Activated naive CD4-positive, alpha-beta T cell treated with anti-CD3 and anti-CD28 coated beads for 36 hours (primary cell): ENCODE measurements around the gene ZBTB7C. TPM values are rescaled to one million over a fixed set of nuclear protein-coding genes. Genes with fewer than 3 reads are reported as not detected.

Source experiments
- CTCF ChIA-PET: fragments of 350-600 bp; sonication (Branson Sonifier 250); formaldehyde crosslinking; loops from one replicate; lab custom pipeline; 2021; ENCODE audit warnings: antibody characterized with exemption; lab: Charles Lee
- DNase-seq: peaks from one replicate; pipeline ENCODE4 v3.0.0-alpha.2; 2020
- H3K27ac Mint-ChIP-seq: one replicate; pipeline ENCODE4 v1.8.0; 2021; ENCODE audit warnings: mild to moderate bottlenecking, mixed read lengths
- H3K27me3 Mint-ChIP-seq: one replicate; pipeline ENCODE4 v1.8.0; 2021; ENCODE audit warnings: low read depth, mixed read lengths
- H3K36me3 Mint-ChIP-seq: one replicate; pipeline ENCODE4 v1.8.0; 2021; ENCODE audit warnings: low read depth, mixed read lengths
- H3K4me1 Mint-ChIP-seq: one replicate; pipeline ENCODE4 v1.8.0; 2021; ENCODE audit warnings: low read depth, mixed read lengths
- H3K4me3 Mint-ChIP-seq: one replicate; pipeline ENCODE4 v1.8.0; 2021; ENCODE audit warnings: mild to moderate bottlenecking, moderate library complexity, mixed read lengths
- H3K9me3 Mint-ChIP-seq: one replicate; pipeline ENCODE4 v1.8.0; 2021; ENCODE audit warnings: mixed read lengths
- intact Hi-C: fragments of 100-400 bp; cut with micrococcal nuclease; formaldehyde crosslinking; loops from one replicate; pipeline ENCODE4 v1.15.1; 2023
- total RNA-seq, 2 experiments: library from RNA; stranded (reverse); gene quantifications; one replicate each; pipeline ENCODE4 v1.2.3, GENCODE V29; 2021

The ZBTB7C gene
- total RNA-seq, 2 experiments from 2014 or later = not detected

DNA sequence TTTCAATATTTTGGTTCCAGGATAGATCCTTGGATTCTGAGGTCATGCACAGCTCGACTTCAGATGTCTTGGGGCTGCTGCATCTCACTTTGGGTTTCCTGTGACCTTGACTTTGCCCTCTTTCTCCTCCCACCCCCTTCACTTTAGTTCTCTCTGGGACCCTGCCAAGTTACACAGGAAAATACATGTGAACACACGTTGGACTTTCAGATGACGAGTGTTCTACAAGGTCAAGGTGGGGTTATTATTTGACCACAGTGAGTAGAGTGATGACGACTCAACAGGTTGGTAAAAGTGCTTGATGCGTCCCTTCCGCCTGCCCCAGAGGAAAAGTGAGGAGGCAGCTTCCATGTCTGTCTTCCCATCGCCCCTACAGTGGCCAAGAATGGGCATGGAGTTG, 356.3 kb downstream of the ZBTB7C start:
- Mint-ChIP-seq H3K4me1 (no peaks in the 10 kb centered on the region), H3K27ac (no peak overlapping the region), H3K4me3 (no peak overlapping the region), H3K36me3 (no peaks in the 10 kb centered on the region), H3K9me3 (no peaks in the 10 kb centered on the region), H3K27me3 (peaks cover 31% of the 10 kb centered on the region)
- intact Hi-C loops = no loop called here
- CTCF ChIA-PET = interaction anchor here (0.6 to 1.0 kb wide), 2 partner anchors 22 to 295 kb away, joined by 4 read pairs; no protein-coding TSS in a partner anchor
- no peak for DNase-seq

DNA sequence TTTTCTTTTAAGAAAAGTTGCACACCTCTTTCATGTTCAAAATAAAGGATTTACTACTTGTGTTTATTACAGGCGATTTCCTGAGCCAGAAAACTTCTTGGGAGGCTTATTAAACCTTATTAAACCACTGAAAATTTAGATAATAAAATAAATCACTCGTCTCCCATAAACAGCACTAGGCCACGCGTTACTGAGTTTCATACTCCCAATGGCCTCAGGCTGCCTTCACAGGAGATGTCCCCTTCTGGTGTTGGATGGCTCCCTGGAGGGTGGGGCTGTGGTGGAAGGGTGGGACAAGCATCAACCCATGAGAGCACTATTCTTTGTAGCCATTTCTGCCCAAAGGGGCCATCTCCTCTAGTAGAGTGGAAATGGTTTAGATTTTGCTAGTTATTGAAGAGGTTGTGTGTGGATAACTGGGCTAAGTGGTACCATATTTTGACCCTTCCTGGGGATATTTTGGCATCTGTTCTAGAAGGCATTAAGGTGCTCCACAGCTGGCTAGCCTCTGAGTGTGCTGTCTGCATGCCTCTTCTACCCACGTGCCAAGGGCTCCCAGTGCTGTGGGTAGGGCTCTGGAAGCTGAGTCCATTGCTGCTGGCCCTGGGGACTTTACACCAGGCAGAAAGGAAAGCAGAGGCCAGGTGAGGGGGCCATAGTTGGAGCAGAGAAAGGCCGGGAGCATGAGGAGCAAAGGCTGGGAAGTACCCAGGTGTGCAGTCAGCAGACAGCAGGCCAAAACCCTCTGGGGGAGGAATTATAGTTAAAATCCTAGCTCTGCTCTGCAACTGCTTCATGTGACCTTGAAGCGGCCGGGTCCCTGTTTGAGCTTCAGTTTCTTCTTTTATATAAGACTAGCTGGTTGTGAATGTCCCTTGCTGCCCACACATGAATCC, 357.0 kb downstream of the ZBTB7C start:
- no peaks in the 10 kb centered on the region for H3K4me1 Mint-ChIP-seq
- H3K27me3 Mint-ChIP-seq = peaks cover 31% of the 10 kb centered on the region
- H3K4me3 Mint-ChIP-seq = no peak overlapping the region
- CTCF ChIA-PET = interaction anchor here (0.6 to 1.0 kb wide), 2 partner anchors 22 to 295 kb away, joined by 4 read pairs; no protein-coding TSS in a partner anchor
- DNase-seq = no peak
- H3K9me3 Mint-ChIP-seq = no peaks in the 10 kb centered on the region
- intact Hi-C loops = no loop called here
- no peaks in the 10 kb centered on the region for H3K36me3 Mint-ChIP-seq
- H3K27ac Mint-ChIP-seq = no peak overlapping the region

- no peaks in the 10 kb centered on the region for H3K4me1 Mint-ChIP-seq
- DNase-seq = no peak
- no peaks in the 10 kb centered on the region for H3K36me3 Mint-ChIP-seq
- peaks cover 3% of the 10 kb centered on the region for H3K9me3 Mint-ChIP-seq
- H3K4me3 Mint-ChIP-seq = no peak overlapping the region
- CTCF ChIA-PET = no interaction called here
- peaks cover 26% of the 10 kb centered on the region for H3K27me3 Mint-ChIP-seq
- H3K27ac Mint-ChIP-seq = no peak overlapping the region
- intact Hi-C loops = no loop called here
These were observed 359.0 kb downstream of the ZBTB7C start for GRCh38 chr18:48050176-48050575.

GRCh38 chr18:48049757-48050156, 359.4 kb downstream of the ZBTB7C start:
- DNase-seq = no peak
- Mint-ChIP-seq H3K36me3 (no peaks in the 10 kb centered on the region), H3K9me3 (peaks cover 3% of the 10 kb centered on the region), H3K27me3 (peaks cover 22% of the 10 kb centered on the region), H3K4me1 (no peaks in the 10 kb centered on the region), H3K4me3 (no peak overlapping the region), H3K27ac (no peak overlapping the region)
- CTCF ChIA-PET = no interaction called here
- intact Hi-C loops = no loop called here

DNA sequence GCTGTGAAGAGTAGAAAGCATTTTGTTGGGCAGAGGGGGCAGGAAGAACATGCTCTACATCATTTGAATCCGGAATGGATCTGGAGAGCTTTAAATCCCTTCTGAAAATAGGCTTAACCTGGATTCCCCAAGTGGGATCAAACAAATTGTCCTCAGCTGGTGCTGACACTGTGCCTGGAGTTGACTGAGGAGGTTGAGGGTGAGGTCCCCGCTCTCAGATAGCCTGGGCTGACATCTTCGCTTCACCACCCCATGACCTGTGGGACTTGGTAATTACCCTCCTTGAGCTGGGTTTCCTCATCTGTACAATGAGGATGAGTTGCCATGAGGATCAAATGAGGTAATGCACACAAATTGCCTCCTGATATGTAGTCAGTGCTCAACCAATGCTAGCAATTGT, 360.9 kb downstream of the ZBTB7C start:
- peaks cover 15% of the 10 kb centered on the region for H3K27me3 Mint-ChIP-seq
- H3K4me3 Mint-ChIP-seq = no peak overlapping the region
- peaks cover 3% of the 10 kb centered on the region for H3K9me3 Mint-ChIP-seq
- H3K27ac Mint-ChIP-seq = no peak overlapping the region
- no peaks in the 10 kb centered on the region for H3K4me1 Mint-ChIP-seq
- H3K36me3 Mint-ChIP-seq = no peaks in the 10 kb centered on the region
- DNase-seq = no peak
- intact Hi-C loops = no loop called here
- CTCF ChIA-PET = interaction anchor here (1.0 to 1.2 kb wide), 2 partner anchors 40 to 397 kb away, joined by 3 read pairs; no protein-coding TSS in a partner anchor

DNA sequence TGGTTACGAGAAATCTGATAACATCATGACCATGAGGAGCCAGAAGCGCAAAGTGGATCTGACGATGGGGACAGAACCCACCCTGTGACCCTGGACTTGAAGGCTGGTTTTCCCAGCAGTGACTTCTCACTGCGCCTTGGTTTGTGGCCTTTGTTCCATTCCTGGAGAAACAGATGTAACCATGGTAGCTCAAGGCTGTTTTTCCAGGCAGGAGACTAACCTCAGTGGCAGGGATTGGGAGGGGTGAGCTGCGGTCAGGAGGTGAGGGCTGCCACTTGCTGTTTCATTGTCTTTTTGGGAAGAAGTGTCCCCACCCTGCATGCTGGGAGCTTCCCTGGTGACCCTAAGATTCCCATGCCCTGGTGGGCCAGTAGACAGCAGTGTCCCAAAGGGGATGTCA, 362.3 kb downstream of the ZBTB7C start:
- Mint-ChIP-seq H3K9me3 (peaks cover 3% of the 10 kb centered on the region), H3K27ac (no peak overlapping the region), H3K36me3 (no peaks in the 10 kb centered on the region), H3K4me1 (no peaks in the 10 kb centered on the region), H3K27me3 (peaks cover 7% of the 10 kb centered on the region), H3K4me3 (no peak overlapping the region)
- CTCF ChIA-PET = interaction anchor here (1.2 kb wide), 2 partner anchors 13 to 399 kb away, joined by 3 read pairs; no protein-coding TSS in a partner anchor
- DNase-seq = no peak
- intact Hi-C loops = no loop called here

GRCh38 chr18:48045744-48046143, 363.4 kb downstream of the ZBTB7C start:
- H3K36me3 Mint-ChIP-seq = no peaks in the 10 kb centered on the region
- no peaks in the 10 kb centered on the region for H3K4me1 Mint-ChIP-seq
- no peak overlapping the region for H3K4me3 Mint-ChIP-seq
- DNase-seq = no peak
- intact Hi-C loops = no loop called here
- CTCF ChIA-PET = no interaction called here
- H3K27ac Mint-ChIP-seq = no peak overlapping the region
- H3K9me3 Mint-ChIP-seq = peaks cover 3% of the 10 kb centered on the region
- peaks cover 2% of the 10 kb centered on the region for H3K27me3 Mint-ChIP-seq

GRCh38 chr18:48044944-48045343, 364.2 kb downstream of the ZBTB7C start:
- Mint-ChIP-seq H3K36me3 (no peaks in the 10 kb centered on the region), H3K4me1 (no peaks in the 10 kb centered on the region), H3K27ac (no peak overlapping the region), H3K4me3 (no peak overlapping the region), H3K9me3 (peaks cover 3% of the 10 kb centered on the region), H3K27me3 (peaks cover 2% of the 10 kb centered on the region)
- intact Hi-C loops = no loop called here
- CTCF ChIA-PET = no interaction called here
- no peak for DNase-seq

DNA sequence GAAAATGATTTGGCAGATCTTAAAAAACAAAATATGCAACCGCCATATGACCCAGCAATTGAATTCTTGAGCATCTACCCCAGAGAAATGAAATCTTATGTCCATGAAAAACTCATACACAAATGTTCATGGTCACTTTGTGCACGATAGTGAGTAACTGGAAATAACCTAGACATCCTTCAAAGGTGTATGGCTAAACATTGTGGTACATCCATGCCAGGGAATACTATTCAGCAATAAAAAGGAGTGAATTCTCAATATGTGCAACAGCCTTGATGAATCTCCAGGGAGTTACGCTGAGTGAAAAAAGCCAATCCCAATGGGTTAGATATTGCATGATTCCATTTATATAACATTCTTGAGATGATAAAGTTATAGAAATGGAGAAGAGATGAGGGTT, 366.0 kb downstream of the ZBTB7C start:
- peaks cover 3% of the 10 kb centered on the region for H3K9me3 Mint-ChIP-seq
- no peak overlapping the region for H3K27ac Mint-ChIP-seq
- H3K4me1 Mint-ChIP-seq = no peaks in the 10 kb centered on the region
- H3K27me3 Mint-ChIP-seq = peaks cover 2% of the 10 kb centered on the region
- no peak for DNase-seq
- CTCF ChIA-PET = no interaction called here
- intact Hi-C loops = no loop called here
- H3K4me3 Mint-ChIP-seq = no peak overlapping the region
- H3K36me3 Mint-ChIP-seq = no peaks in the 10 kb centered on the region

DNA sequence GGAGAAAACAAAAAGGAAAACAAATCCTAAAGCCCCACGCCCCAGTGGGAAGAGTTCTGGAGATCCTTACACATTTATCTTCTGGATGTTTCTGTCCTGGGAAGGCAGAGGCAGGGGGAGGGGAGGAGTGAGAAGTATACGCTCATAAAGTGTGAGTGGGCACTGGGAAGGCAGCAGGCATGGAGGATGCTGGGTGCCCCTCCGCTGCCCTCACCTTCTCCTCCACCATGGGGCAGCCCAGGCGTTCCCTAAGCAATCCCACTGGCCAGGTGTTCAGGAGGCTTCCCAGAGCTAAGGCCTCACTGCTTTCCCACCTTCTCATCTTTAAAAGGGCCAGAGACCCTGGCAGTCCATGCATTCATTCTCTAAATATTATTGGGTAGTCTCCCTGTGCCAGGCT, 366.8 kb downstream of the ZBTB7C start:
- no peak overlapping the region for H3K4me3 Mint-ChIP-seq
- CTCF ChIA-PET = no interaction called here
- no peak for DNase-seq
- H3K27ac Mint-ChIP-seq = no peak overlapping the region
- H3K9me3 Mint-ChIP-seq = peaks cover 3% of the 10 kb centered on the region
- H3K4me1 Mint-ChIP-seq = no peaks in the 10 kb centered on the region
- intact Hi-C loops = no loop called here
- H3K36me3 Mint-ChIP-seq = no peaks in the 10 kb centered on the region
- peaks cover 2% of the 10 kb centered on the region for H3K27me3 Mint-ChIP-seq

GRCh38 chr18:48040457-48041110, 368.6 kb downstream of the ZBTB7C start:
- intact Hi-C loops = no loop called here
- H3K27ac Mint-ChIP-seq = no peak overlapping the region
- no peaks in the 10 kb centered on the region for H3K4me1 Mint-ChIP-seq
- H3K36me3 Mint-ChIP-seq = no peaks in the 10 kb centered on the region
- peaks cover 2% of the 10 kb centered on the region for H3K27me3 Mint-ChIP-seq
- no peak for DNase-seq
- H3K4me3 Mint-ChIP-seq = no peak overlapping the region
- CTCF ChIA-PET = no interaction called here
- peaks cover 3% of the 10 kb centered on the region for H3K9me3 Mint-ChIP-seq

DNA sequence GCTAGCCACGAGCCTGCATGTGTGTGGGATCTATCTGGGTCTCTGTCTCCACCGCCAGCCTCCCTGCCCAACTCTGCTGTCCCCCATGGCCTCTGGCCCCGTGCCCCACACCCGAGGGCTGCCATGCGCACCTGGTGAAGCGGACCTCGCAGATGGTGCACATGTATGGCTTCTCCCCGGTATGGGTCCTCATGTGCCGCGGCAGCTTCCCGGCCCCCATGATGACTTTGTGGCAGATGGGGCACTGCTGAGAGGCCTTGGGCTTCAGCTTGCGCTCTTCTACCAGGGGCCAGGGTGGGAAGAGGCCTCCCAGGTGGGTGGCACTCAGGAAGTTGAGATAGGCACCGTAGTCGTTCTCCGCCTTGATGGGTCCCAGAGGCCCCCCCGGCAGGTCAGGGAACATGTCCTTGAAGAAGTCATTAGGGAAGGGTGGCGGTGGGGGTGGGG, 369.4 kb downstream of the ZBTB7C start:
- no peaks in the 10 kb centered on the region for H3K4me1 Mint-ChIP-seq
- no peaks in the 10 kb centered on the region for H3K9me3 Mint-ChIP-seq
- no peaks in the 10 kb centered on the region for H3K36me3 Mint-ChIP-seq
- intact Hi-C loops = no loop called here
- no peak overlapping the region for H3K4me3 Mint-ChIP-seq
- H3K27ac Mint-ChIP-seq = no peak overlapping the region
- no peak for DNase-seq
- H3K27me3 Mint-ChIP-seq = peaks cover 2% of the 10 kb centered on the region
- CTCF ChIA-PET = no interaction called here
